A673 (cell line): ENCODE measurements around the gene CREB3L2. TPM values are rescaled to one million over a fixed set of nuclear protein-coding genes. Genes with fewer than 3 reads are reported as not detected.

Source experiments
- BruUV-seq: library from RNA; stranded (reverse); fragments of 400-500 nt; replicated peaks from 2 replicates; lab custom pipeline; 2021; lab: Mats Ljungman, UMichigan
- CTCF ChIA-PET: fragments of 300-600 bp; sonication (Branson Sonifier 250); formaldehyde crosslinking; loops from one replicate; lab custom pipeline; 2022; ENCODE audit warnings: antibody characterized with exemption; lab: Charles Lee
- POLR2A ChIA-PET: fragments of 300-600 bp; sonication (Branson Sonifier 250); formaldehyde crosslinking; loops from one replicate; lab custom pipeline; 2022; ENCODE audit warnings: antibody characterized with exemption; ENCODE audit not compliant: low non-redundant PET; lab: Charles Lee
- DNase-seq: peaks from one replicate; pipeline ENCODE4 v3.0.0-alpha.2; 2015; ENCODE audit warnings: low spot score
- H3K27ac ChIP-seq: fragments of 200-600 bp; sonication (generic); 2 replicates; pipeline ENCODE4 v1.5.1; 2016; ENCODE audit warnings: mixed run types, low read depth, mild to moderate bottlenecking, mixed read lengths, antibody characterized with exemption, low read length; ENCODE audit not compliant: poor library complexity, severe bottlenecking
- H3K27me3 ChIP-seq: fragments of 200-600 bp; sonication (generic); replicated peaks from 2 replicates; pipeline ENCODE4 v1.6.1; 2017; ENCODE audit warnings: mixed run types, low read depth, mild to moderate bottlenecking, mixed read lengths, antibody characterized with exemption, low read length; ENCODE audit not compliant: insufficient read depth, poor library complexity
- H3K36me3 ChIP-seq: fragments of 200-600 bp; sonication (generic); 2 replicates; pipeline ENCODE4 v1.6.1; 2016; ENCODE audit warnings: mixed run types, mild to moderate bottlenecking, mixed read lengths, antibody characterized with exemption, low read length; ENCODE audit not compliant: insufficient read depth, poor library complexity, severe bottlenecking
- H3K4me1 ChIP-seq: fragments of 200-600 bp; sonication (generic); 2 replicates; pipeline ENCODE4 v1.6.1; 2017; ENCODE audit warnings: mixed run types, mild to moderate bottlenecking, mixed read lengths, antibody characterized with exemption, low read length; ENCODE audit not compliant: insufficient read depth, poor library complexity, severe bottlenecking
- H3K4me3 ChIP-seq: fragments of 200-600 bp; sonication (generic); 2 replicates; pipeline ENCODE4 v1.5.1; 2016; ENCODE audit warnings: low read depth, mixed run types, mild to moderate bottlenecking, mixed read lengths, low read length; ENCODE audit not compliant: poor library complexity, severe bottlenecking
- H3K9me3 ChIP-seq: fragments of 200-600 bp; sonication (generic); 2 replicates; pipeline ENCODE4 v1.6.1; 2016; ENCODE audit warnings: mixed run types, low read depth, mild to moderate bottlenecking, mixed read lengths, antibody characterized with exemption, low read length; ENCODE audit not compliant: poor library complexity, severe bottlenecking
- EZH2 ChIP-seq: fragments of 200-600 bp; sonication (generic); IDR thresholded peaks from 2 replicates; pipeline ENCODE4 v1.6.1; 2017; ENCODE audit warnings: borderline replicate concordance, low read depth, mild to moderate bottlenecking, mixed read lengths, antibody characterized with exemption, low read length; ENCODE audit not compliant: poor library complexity, severe bottlenecking
- intact Hi-C: fragments of 100-400 bp; cut with micrococcal nuclease; formaldehyde crosslinking; loops from one replicate; pipeline ENCODE4 v1.10.0; 2022; ENCODE audit not compliant: unreplicated experiment
- total RNA-seq: library from RNA; stranded (reverse); gene quantifications from 2 replicates; pipeline ENCODE4 v1.2.3, GENCODE V29; 2021
- TF ChIP-seq, protein P1 (sequence below): fragments of 300-800, 200-600 bp; sonication (generic); conservative IDR thresholded peaks from 2 replicates; pipeline ENCODE4 v1.5.1; 2017; ENCODE audit warnings: low read depth, mild to moderate bottlenecking, antibody characterized with exemption, low read length, moderate library complexity, mixed read lengths

Gene CREB3L2
- total RNA-seq, 1 experiment from 2014 or later: 17.0 TPM

DNA sequence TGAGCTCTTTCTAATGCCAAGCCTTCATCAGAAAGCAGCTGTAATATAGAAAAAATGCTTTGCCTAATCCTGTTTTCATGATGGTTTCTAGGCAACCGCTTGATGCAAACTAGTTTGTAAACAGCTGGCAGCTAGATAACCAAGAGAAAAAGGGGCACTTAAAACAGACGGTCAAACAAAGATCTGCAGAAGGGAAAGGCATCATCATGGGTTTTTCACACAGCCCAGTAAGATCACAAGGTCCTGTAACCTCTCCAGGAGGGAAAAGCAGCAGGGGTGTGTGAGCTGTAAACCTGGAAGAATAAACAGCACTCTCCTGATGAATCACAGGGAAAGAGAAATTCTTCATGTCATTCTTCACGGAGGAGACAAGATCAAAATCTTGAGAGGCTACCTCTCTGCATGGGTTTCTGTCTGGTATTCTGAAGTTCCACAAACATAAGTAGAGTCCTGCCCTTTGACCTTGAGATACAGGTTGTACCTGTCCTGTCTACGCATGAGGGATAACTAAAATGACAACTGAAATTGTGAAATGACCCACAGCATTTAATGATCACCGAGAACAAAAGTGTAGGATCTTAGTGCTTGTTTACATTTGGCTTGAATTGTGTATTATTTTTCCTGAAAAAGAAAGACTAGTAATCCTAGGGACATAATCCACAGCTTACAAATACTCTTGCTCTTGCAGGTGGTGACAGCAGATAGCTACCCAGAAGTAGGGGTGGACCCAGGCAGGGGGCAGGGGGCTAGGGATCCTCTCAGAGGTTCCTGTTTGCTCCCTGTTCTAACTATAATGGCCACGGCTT is 48.0 kb downstream of the CREB3L2 start:
- BruUV-seq: no TSS peak
- no peaks in the 10 kb centered on the region for H3K9me3 ChIP-seq
- TF ChIP-seq EZH2: no peak
- TF ChIP-seq, protein P1, sequence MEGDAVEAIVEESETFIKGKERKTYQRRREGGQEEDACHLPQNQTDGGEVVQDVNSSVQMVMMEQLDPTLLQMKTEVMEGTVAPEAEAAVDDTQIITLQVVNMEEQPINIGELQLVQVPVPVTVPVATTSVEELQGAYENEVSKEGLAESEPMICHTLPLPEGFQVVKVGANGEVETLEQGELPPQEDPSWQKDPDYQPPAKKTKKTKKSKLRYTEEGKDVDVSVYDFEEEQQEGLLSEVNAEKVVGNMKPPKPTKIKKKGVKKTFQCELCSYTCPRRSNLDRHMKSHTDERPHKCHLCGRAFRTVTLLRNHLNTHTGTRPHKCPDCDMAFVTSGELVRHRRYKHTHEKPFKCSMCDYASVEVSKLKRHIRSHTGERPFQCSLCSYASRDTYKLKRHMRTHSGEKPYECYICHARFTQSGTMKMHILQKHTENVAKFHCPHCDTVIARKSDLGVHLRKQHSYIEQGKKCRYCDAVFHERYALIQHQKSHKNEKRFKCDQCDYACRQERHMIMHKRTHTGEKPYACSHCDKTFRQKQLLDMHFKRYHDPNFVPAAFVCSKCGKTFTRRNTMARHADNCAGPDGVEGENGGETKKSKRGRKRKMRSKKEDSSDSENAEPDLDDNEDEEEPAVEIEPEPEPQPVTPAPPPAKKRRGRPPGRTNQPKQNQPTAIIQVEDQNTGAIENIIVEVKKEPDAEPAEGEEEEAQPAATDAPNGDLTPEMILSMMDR: no peak
- peaks cover 5% of the 10 kb centered on the region for H3K4me1 ChIP-seq
- no peaks in the 10 kb centered on the region for H3K27me3 ChIP-seq
- intact Hi-C loops: no loop called here
- no peak overlapping the region for H3K4me3 ChIP-seq
- no peak overlapping the region for H3K27ac ChIP-seq
- peak; percentile 17 for DNase-seq
- CTCF ChIA-PET: no interaction called here
- POLR2A ChIA-PET: no interaction called here
- H3K36me3 ChIP-seq: no peaks in the 10 kb centered on the region

DNA sequence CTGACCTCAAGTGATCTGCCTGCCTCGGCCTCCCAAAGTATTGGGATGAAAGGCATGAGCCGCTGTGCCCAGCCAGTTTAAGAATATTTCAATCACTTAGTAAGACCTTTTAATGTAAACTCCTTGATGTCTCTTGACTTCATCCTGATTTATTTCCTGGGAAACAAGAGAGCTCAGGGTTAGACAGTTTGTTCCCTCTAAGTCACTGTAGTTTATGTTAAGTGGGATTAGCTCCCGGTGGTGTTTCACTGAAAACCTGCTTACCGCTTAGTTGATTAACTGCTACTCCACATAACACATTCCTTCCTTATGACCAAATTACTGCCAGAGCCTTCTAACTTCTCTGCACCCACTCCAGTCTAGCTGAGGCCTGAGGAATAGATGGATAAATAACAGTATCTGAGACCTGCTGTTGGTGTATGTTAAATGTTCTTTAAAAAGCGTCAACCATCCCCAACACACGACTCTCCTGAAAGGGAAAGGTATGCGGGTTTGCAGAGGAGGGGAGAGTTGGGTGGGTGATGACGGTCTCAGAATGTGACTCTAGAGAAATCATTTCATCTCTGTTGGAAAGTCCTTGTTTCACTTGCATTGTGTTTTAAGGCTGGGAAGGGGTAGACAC is 48.7 kb downstream of the CREB3L2 start:
- Histone ChIP-seq H3K27me3 (no peaks in the 10 kb centered on the region), H3K4me3 (no peak overlapping the region), H3K27ac (no peak overlapping the region), H3K4me1 (peaks cover 5% of the 10 kb centered on the region), H3K36me3 (no peaks in the 10 kb centered on the region), H3K9me3 (no peaks in the 10 kb centered on the region)
- intact Hi-C loops: no loop called here
- CTCF ChIA-PET: no interaction called here
- no TSS peak for BruUV-seq
- TF ChIP-seq, protein P1: no peak
- TF ChIP-seq EZH2: no peak
- peak; percentile 33 for DNase-seq
- POLR2A ChIA-PET: no interaction called here

DNA sequence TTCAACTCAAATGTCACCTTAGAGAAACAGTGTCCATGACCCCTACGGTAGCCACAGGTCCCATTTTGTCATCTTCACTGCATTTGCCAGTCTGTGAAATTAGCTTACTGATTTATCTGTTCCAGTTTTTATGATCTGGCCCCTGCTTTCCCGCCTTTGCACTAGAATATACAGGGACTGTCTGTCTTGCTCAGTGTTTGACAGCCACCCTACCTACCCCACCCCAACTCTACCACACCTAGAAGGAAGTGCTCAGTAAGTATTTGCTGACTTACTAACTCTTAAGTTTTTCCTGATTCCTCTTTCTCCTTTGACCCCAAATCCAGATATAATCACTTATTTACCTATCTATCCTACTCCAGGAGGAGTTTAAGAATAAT is 49.5 kb downstream of the CREB3L2 start:
- Histone ChIP-seq H3K27me3 (no peaks in the 10 kb centered on the region), H3K9me3 (no peaks in the 10 kb centered on the region), H3K4me3 (no peak overlapping the region), H3K27ac (no peak overlapping the region), H3K4me1 (peaks cover 5% of the 10 kb centered on the region), H3K36me3 (no peaks in the 10 kb centered on the region)
- no TSS peak for BruUV-seq
- intact Hi-C loops: no loop called here
- TF ChIP-seq, protein P1: no peak
- no peak for TF ChIP-seq EZH2
- ChIA-PET CTCF (no interaction called here), POLR2A (no interaction called here)
- DNase-seq: no peak
